ENCODE measurements around the gene ERMARD.

Gene ERMARD

GRCh38 chr6:169751242-169752073 is at the start of gene ERMARD, which contains the start of gene DYNLT2:
TSS of gene ERMARD (plus strand) at chr6:169751622. CDS start at chr6:169751658, 36 bp downstream.
TSS of gene DYNLT2 (minus strand) at chr6:169751572. CDS start at chr6:169751458, 114 bp downstream.
- DNase-seq: peak; percentile 80

DNA sequence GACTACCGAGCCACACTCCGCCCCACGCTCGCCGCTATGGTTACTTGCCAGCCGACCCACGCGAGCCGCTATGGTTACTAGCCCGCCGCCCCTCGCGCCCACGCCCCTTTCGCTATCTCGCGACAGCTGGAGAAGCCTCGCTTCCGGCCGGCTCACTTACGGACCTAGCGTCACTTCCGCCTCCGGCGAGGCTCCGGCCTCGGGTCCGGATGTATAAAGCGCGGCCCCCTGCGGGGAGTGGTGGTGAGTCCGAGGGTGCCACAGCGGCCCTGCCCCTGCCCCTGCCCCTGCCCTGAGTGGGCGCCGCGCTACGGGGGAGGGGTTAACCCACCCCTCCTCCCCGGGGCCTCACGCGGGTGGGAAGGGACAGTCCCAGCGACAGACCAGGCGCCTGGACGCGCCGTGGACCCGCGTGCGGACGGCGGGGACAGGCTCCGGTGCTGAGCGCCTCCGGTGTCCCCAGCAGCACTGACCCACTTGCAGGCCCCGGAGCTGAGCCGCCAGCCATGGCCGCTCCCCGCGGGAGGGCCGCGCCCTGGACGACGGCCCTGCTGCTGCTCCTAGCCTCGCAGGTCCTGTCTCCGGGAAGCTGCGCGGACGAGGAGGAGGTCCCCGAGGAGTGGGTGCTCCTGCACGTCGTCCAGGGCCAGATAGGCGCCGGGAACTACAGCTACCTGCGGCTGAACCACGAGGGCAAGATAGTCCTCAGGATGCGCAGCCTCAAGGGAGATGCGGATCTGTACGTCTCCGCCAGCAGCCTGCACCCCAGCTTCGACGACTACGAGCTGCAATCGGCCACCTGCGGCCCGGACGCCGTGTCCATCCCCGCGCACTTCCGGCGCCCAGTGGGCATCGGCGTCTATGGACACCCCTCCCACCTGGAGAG is 49.2 kb upstream of the ERMARD start, which contains the start of the genes C6orf120 and WDR27:
TSS of gene C6orf120 (plus strand) at position 173 of the 886 bp plus-strand sequence. CDS start at position 507, 334 bp downstream.
TSS of gene WDR27 (minus strand) at position 76 of the 886 bp plus-strand sequence. CDS start 13,024 bp downstream, outside the sequence.
- peak; percentile 74 for DNase-seq

DNA sequence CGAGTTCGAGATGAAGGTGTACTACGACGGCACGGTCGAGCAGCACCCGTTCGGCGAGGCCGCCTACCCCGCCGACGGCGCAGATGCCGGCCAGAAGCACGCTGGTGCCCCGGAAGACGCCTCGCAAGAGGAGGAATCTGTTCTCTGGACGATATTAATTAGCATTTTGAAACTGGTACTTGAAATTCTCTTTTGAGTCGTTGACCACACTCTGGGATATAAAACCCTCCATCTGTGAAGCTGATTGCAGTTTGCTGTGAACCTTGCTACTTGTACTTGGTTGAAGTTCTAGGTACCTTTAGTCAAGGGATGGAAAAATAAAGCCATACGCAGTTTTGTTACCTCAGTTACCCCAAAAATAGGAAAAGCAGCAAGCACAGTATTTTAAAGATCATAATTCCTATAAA is 48.6 kb upstream of the ERMARD start:
- DNase-seq: no peak

DNA sequence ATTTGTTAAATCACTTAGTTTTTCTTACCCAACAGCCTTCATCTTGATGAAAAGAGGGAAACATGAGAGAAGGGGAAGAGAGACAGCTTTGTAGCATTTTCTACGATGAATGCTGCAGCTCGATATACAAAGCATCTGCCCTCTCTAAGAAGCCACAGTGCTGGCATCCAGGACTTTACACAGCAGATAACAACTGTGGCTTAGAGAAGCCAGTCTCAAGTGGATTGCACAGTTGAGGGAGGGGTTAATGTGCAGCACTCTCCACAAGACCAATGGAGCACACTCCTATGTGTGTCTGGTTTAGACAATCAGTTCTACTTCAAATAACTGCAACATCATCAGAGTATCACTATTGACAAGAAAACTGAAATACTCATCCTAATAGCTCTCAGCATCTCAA is 43.6 kb upstream of the ERMARD start:
- DNase-seq: no peak

DNA sequence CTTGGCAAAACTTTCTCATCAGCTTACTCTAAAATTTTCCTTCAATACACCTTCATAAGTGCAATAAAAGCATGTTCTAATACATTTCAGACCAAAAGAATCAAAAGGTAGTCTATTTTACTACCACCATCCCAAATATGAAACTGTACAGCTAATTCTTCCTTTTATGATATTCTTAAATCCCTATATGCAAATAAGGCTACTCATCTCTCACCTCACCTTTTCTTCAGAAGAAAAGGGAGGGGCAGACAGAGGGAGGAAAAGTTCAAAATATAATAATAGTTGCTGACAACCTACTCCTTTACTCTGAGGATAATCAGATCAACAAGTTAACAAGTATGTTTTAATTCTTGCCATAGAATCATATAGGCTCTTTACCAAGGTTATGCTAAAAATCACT is 42.1 kb upstream of the ERMARD start:
- DNase-seq: no peak

GRCh38 chr6:169710009-169710408 is 41.4 kb upstream of the ERMARD start:
- DNase-seq: no peak

- DNase-seq: no peak
Observed at GRCh38 chr6:169714178-169714577, 37.2 kb upstream of the ERMARD start.

DNA sequence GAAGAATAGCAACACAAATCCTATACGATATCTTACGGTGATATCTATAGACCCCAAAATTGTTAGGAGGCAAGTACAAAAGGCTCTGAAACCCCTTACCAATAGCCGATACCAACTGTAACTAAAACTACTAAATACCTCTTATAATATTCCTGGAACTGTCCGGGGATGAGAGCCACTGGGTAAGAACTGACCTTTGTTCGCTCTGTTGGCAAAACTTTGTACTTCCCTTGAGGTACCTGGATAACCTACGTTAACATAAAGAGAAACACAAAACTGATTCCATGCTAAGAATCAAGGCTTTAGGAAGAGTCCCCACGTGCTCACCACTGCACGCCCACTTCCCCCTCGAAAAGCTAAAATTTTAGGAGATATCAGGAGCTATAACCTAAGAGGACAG is 36.8 kb upstream of the ERMARD start:
- DNase-seq: no peak

GRCh38 chr6:169719117-169719516 is 32.3 kb upstream of the ERMARD start:
- no peak for DNase-seq

DNA sequence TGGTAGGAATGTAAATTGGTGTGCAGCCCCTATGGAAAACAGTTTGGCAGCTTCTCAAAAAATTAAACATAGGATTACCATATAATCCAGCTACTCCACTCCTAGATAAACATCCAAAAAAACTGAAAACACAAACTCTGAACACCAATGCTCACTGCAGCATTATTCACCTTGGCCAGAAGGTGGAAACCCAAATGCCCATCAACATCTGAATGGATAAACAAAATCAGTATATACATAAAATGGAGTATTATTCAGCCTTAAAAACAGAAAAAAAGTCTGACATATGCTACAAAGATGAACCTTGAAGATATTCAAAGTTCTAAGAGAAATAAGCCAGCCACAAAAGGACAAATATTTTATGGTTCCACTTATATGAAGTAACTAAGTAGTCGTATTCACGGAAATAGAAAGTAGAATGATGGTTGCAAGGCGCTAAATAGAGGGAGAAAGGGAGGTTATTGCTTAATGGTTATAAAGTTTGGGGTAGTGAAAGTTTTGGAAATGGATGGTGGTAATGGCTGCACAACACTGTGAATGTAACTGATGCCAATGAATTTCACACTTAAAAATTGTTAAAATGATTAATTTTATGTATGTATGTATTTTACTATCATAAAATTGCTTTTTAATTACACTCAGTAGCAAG is 31.1 kb upstream of the ERMARD start:
- DNase-seq: no peak

- DNase-seq: no peak
Observed at GRCh38 chr6:169722362-169723199, 28.8 kb upstream of the ERMARD start.

GRCh38 chr6:169723200-169723909 is 28.1 kb upstream of the ERMARD start:
- DNase-seq: no peak

DNA sequence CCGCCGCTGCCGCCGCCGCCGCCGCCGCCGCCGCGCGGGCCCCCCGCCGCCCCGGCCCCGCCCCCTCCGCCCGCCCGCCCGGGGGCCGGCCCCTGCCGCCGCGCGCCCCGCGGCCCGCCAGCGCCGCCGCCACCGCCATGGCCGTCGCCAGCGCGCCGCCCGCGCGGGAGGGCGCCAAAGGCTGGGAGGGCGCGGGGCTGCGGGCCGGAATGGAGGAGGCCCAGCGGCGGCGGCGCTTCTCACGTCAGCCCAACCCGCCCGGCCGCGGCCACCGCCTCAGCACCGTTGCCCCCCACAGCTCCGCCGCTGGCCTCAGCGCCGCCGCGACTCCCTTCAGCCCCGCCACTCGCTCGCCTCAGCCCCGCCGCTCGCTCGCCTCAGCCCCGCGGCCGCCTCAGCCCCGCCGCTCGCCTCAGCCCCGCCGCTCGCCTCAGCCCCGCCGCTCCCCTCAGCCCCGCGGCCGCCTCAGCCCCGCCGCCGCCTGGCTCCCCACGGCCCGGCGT is 27.4 kb upstream of the ERMARD start:
- DNase-seq: no peak

GRCh38 chr6:169724494-169725124 is 26.8 kb upstream of the ERMARD start, which contains the start of gene PHF10:
TSS of gene PHF10 (minus strand) at chr6:169724500. CDS start at chr6:169723931, 569 bp downstream.
- no peak for DNase-seq

GRCh38 chr6:169725125-169726048 is 26.0 kb upstream of the ERMARD start:
- DNase-seq: no peak

DNA sequence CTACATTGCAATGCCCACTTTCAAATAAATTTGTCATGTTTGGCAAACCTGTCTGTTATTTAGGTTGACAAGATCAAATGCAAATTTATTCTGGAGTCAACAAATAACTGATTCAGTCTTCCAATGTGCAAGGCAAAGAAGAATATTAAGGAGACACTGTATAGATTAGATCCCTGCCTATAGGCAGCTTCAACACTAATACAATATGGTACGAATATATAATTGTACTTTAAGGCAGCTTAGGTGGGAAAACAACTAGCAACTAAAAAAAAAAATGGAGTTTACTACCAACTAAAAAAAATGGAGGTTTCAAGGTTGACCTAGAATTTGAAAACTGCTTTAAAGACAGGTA is 25.4 kb upstream of the ERMARD start:
- DNase-seq: no peak

DNA sequence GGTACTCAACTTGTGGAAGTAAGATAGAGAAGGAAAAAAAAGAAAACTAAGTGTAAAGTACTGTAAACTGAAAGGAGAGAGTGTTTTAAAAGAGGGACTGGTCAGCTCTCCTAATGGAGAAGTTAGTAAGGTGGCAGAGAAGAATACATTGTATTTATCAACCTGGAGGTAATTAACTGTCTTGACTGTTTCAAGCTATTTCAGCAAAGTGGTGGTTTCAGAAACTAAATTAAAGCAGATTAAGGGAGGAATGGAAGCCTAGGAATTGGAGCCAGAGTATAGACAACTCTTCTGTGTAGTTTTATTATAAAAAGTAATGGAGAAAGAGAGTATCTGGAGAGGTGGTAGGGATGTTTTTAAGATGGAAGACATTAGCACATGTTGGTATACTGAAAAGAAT is 24.5 kb upstream of the ERMARD start:
- DNase-seq: no peak

DNA sequence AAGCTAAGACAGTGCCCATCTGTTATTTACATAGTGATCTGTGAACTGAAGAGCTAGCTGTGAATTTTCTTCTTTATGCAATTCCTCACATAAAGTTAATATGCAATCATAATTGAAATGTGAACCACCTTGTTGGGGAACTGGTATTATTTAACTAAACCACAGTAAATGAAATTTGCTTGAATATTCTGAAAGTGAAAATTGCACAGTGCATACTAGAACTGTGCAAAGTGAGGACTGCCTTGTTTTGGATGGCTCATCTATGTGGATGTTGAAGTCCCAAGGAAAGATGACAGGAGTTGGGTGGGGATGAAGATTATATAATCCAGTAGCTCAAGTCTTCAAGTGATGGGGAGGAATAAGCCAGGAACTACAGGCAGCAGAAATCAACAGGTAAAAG is 21.5 kb upstream of the ERMARD start:
- no peak for DNase-seq

DNA sequence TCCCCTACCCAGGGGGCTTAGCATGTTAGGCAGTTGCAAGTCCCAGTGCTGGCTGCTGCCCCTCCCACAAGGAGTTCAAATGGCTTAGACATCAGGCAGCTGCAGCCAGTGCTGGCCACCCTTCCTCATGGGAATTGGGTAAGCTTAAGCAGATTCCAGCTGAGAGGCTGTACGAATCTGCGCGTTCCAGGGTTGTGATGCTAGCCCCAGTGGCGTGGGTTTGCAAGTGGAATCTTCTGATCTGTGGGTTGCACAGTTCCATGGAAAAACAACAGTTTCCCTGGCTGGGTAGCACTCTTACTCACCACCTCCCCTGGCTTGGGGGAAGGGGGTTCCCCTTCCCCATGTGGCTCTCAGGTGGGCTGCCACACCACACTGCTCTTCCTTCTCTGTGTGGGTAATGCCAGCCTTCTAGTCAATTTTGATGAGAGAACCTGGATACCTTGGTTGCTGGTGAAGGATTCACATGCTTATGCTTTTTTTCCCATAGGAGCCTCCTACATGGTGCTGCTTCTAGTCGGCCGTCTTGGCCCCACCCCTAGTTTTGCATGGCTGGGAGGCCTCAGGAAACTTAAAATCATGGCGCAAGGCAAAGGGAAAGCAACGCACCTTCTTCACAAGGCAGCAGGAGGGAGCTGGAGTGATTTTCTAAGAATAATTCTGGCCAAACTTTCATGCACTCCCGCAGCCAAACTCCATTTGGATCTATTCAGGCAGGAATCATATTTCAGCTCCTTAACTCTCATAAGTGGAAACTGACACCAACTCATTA is 13.0 kb upstream of the ERMARD start:
- DNase-seq: peak; percentile 56

Data from NCI-H524 treated with DMSO at 0.1 percent for 48 hours (cell line).